Fibroblast of lung (primary cell): ENCODE results near the gene AKT1S1.

Source experiments
- CTCF ChIP-seq, 2 donors: IDR thresholded peaks in 1 of 2; conservative IDR thresholded peaks in 1 of 2; 1 replicate in 1 of 2; 2 replicates in 1 of 2; pipeline ENCODE4 v1.5.1; 2011 to 2012; ENCODE audit warnings: low read length in 2 of 2, control low read depth in 1 of 2, inconsistent platforms in 1 of 2, low read depth in 1 of 2, mild to moderate bottlenecking in 1 of 2
- EZH2 ChIP-seq: IDR thresholded peaks from 2 replicates; pipeline ENCODE4 v1.5.1; 2012; ENCODE audit warnings: low read length, control low read depth, mild to moderate bottlenecking; ENCODE audit errors: missing control alignments

GRCh38 chr19:49891393-49891792, 14.2 kb upstream of the AKT1S1 start:
- TF ChIP-seq CTCF (conservative IDR thresholded peaks at IDR 0.05 in 1 of 2, IDR thresholded peaks at IDR 0.05 in 1 of 2; ENCODE audit: low read depth in 1 of 2, low read length in 2 of 2) = no peak
- TF ChIP-seq EZH2 = no peak
